Measurements from ENCODE around the gene PCID2.

- TF ChIP-seq, protein P1, sequence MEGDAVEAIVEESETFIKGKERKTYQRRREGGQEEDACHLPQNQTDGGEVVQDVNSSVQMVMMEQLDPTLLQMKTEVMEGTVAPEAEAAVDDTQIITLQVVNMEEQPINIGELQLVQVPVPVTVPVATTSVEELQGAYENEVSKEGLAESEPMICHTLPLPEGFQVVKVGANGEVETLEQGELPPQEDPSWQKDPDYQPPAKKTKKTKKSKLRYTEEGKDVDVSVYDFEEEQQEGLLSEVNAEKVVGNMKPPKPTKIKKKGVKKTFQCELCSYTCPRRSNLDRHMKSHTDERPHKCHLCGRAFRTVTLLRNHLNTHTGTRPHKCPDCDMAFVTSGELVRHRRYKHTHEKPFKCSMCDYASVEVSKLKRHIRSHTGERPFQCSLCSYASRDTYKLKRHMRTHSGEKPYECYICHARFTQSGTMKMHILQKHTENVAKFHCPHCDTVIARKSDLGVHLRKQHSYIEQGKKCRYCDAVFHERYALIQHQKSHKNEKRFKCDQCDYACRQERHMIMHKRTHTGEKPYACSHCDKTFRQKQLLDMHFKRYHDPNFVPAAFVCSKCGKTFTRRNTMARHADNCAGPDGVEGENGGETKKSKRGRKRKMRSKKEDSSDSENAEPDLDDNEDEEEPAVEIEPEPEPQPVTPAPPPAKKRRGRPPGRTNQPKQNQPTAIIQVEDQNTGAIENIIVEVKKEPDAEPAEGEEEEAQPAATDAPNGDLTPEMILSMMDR (IDR thresholded peaks at IDR 0.05): no peak
- TF ChIP-seq POLR2A (IDR thresholded peaks at IDR 0.05): no peak
Observed at GRCh38 chr13:113145496-113145895, 63.0 kb downstream of the PCID2 start.

All from lower leg skin (tissue), 3 donors.